Gastrocnemius medialis (tissue), 4 donors: ENCODE data around the gene TBC1D22B.

Source experiments
- POLR2A ChIP-seq, 2 donors: fragments of 450-650 bp; IDR thresholded peaks; one replicate each; pipeline ENCODE4 v1.6.1; 2017; ENCODE audit warnings: antibody characterized with exemption in 2 of 2, mild to moderate bottlenecking in 2 of 2, moderate library complexity in 2 of 2
- TF ChIP-seq, protein P1 (sequence below), 5 experiments: fragments of 450-650 bp in 3 of 5; fragments of 200-600 bp in 2 of 5; sonication (generic) in 2 of 5; IDR thresholded peaks in 4 of 5; conservative IDR thresholded peaks in 1 of 5; 1 replicate in 4 of 5; 2 replicates in 1 of 5; pipeline ENCODE4 v1.5.1; 2016 to 2019; ENCODE audit warnings: antibody characterized with exemption in 5 of 5, mild to moderate bottlenecking in 3 of 5, moderate library complexity in 3 of 5

DNA sequence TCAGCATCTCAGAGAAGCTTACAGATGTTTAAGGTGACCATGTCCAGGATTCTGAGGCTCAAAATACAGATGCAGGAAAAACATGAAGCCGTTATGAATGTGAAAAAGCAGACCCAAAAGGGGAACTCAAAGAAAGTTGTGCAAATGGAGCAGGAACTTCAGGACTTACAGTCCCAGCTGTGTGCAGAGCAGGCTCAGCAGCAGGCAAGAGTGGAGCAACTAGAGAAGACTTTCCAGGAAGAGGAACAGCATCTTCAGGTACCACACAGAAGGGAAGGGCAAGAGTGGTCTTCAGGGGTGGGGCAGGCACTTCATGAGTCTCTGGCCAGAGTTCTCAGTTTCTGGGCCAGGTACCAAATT, 111.4 kb downstream of the TBC1D22B start:
- TF ChIP-seq, protein P1, sequence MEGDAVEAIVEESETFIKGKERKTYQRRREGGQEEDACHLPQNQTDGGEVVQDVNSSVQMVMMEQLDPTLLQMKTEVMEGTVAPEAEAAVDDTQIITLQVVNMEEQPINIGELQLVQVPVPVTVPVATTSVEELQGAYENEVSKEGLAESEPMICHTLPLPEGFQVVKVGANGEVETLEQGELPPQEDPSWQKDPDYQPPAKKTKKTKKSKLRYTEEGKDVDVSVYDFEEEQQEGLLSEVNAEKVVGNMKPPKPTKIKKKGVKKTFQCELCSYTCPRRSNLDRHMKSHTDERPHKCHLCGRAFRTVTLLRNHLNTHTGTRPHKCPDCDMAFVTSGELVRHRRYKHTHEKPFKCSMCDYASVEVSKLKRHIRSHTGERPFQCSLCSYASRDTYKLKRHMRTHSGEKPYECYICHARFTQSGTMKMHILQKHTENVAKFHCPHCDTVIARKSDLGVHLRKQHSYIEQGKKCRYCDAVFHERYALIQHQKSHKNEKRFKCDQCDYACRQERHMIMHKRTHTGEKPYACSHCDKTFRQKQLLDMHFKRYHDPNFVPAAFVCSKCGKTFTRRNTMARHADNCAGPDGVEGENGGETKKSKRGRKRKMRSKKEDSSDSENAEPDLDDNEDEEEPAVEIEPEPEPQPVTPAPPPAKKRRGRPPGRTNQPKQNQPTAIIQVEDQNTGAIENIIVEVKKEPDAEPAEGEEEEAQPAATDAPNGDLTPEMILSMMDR (IDR thresholded peaks at IDR 0.05 in 4 of 5, conservative IDR thresholded peaks at IDR 0.05 in 1 of 5) = no peak
- TF ChIP-seq POLR2A (IDR thresholded peaks at IDR 0.05) = no peak
